GM12892 (cell line): ENCODE measurements around the gene OR5AK2. TPM values are rescaled to one million over a fixed set of nuclear protein-coding genes. Genes with fewer than 3 reads are reported as not detected.
"Not testable (repeated sequence)": the region's sequence is repeated elsewhere in the genome, so short reads cannot be mapped to it uniquely, and the experiment has no call there.

Experiments used
- DNase-seq: peaks from one replicate; pipeline ENCODE4 v3.0.0; 2011; ENCODE audit not compliant: insufficient read length
- FAIRE-seq: peaks from 2 replicates; lab custom pipeline; 2011; peaks lifted over from hg19 to GRCh38; lab: Jason Lieb, UNC
- POLR2A ChIP-seq: IDR thresholded peaks from 2 replicates; pipeline ENCODE4 v1.6.1; 2011; ENCODE audit warnings: low read depth, low read length, control low read depth
- POLR2AphosphoS5 ChIP-seq: IDR thresholded peaks from 2 replicates; pipeline ENCODE4 v1.6.1; 2011; ENCODE audit warnings: low read depth, low read length, control low read depth
- TAF1 ChIP-seq: IDR thresholded peaks from 2 replicates; pipeline ENCODE4 v1.6.1; 2011; ENCODE audit warnings: low read depth, mild to moderate bottlenecking, control low read depth, low read length, borderline replicate concordance
- polyA plus RNA-seq: library from polyadenylated mRNA; unstranded; fragments of >200 nt; gene quantifications from one replicate; pipeline ENCODE4 v1.2.1, GENCODE V29; 2012; ENCODE audit warnings: missing spikeins, inconsistent platforms; ENCODE audit not compliant: missing spikeins

Gene OR5AK2, protein sequence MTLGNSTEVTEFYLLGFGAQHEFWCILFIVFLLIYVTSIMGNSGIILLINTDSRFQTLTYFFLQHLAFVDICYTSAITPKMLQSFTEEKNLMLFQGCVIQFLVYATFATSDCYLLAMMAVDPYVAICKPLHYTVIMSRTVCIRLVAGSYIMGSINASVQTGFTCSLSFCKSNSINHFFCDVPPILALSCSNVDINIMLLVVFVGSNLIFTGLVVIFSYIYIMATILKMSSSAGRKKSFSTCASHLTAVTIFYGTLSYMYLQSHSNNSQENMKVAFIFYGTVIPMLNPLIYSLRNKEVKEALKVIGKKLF
- not detected for polyA plus RNA-seq

DNA sequence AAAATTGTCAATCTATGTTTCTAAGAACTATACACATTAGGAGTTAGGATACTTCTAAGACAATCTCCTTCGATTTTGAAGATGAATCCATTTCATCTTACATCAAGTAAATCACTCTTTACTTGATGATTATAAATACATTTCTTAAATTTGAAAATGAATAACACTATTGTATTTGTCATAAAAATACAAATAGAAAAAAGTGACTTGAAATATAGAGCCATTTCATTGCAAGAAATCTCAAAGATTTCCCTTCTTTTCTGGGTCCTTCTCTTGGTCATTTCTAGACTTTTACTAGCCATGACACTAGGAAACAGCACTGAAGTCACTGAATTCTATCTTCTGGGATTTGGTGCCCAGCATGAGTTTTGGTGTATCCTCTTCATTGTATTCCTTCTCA lies at the start of gene OR5AK2:
TSS of gene OR5AK2 (plus strand) at position 301 of the 400 bp plus-strand sequence. CDS start at position 301, 0 bp downstream.
- no peak for DNase-seq
- FAIRE-seq, result no peak
- no peak for TF ChIP-seq POLR2A
- TF ChIP-seq TAF1, result no peak

DNA sequence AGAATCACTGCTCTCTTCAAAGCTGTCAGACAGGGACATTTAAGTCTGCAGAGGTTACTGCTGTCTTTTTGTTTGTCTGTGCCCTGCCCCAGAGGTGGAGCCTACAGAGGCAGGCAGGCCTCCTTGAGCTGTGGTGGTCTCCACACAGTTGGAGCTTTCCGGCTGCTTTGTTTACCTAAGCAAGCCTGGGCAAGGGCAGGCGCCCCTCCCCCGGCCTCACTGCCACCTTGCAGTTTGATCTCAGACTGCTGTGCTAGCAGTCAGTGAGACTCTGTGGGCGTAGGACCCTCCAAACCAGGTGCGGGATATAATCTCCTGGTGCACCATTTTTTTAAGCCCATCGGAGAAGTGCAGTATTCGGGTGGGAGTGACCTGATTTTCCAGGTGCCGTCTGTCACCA lies 43.2 kb upstream of the OR5AK2 start:
- not testable (repeated sequence) for DNase-seq, FAIRE-seq

DNA sequence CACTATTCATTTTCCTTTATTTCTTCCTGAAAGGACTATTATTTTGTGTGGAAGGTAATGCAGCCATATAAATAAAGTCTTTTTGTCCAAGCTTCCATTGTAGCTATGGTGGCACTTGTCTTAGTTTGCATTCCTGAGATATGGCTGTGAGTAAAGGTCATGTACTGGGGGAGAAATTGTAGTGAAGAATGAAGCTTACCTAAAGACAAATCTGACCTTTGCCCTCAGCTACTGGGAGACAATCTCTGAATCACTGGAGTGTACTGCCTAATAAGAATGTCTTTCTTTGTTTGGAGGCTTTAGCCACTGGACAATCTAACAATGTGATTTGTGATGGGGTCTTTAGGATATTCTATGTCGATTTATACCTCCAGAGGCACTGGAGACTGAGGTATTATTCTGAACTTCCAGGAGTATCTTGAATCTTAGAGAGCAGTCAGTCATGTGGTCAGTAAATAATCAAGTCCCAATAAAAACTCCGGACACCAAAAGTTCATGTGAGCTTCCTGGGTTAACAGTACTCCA lies 39.7 kb upstream of the OR5AK2 start:
- TF ChIP-seq POLR2AphosphoS5, result no peak
- no peak for FAIRE-seq
- DNase-seq, result no peak

DNA sequence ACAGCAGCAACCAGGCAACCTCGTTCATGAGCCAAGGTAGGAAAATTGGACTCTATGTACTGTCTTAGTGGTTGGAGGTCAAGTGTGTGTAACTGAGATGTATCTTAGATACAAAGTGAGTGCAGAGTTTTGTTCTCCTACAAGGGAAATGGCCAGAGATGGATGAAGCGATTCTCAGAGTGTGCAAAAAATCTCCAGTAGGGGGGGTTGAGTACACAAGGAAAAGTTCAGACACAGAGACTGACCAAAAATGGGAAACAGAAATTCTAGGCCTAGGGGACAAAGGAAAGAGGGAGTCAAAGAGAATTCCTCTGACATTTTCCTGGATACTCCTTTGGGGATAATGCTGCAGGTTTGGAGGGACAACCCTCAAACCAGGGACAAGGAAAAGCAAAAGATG lies 38.2 kb upstream of the OR5AK2 start:
- DNase-seq, result no peak
- no peak for FAIRE-seq
- no peak for TF ChIP-seq POLR2A

DNA sequence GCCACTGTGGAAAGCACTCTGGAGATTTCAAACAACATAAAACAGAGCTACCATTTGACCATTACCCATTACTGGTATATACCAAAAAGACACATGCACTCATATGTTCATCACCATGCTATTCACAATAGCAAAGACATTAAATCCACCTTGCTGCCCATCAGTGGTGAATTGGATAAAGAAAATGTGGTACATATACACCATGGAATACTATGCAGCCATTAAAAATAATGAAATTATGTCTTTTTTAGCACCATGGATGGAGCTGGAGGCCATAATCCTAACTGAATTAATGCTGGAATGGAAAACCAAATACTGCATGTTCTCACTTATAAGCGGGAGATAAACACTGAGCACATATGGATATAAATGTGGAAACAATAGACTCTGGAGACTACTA lies 34.8 kb upstream of the OR5AK2 start:
- DNase-seq, FAIRE-seq: not testable (repeated sequence)

DNA sequence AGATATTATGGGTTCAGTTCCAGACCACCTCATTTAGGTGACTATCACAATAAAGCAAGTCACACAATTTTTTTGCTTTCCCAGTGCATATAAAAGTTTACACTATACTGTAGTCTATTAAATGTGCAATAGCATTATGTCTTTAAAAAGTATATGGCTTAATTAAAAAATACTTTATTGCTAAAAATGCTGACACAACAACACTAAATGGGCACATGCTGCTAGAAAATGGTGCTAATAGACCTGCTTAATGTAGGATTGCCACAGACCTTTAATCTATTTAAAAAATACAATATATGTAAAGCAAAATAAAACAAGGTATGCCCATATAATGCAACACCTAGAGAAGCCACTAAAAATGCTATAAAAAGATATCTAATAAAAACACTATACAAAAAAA lies 27.1 kb upstream of the OR5AK2 start:
- DNase-seq, result no peak
- no peak for FAIRE-seq
- no peak for TF ChIP-seq POLR2AphosphoS5
- TF ChIP-seq POLR2A, result no peak
- TF ChIP-seq TAF1, result no peak

DNA sequence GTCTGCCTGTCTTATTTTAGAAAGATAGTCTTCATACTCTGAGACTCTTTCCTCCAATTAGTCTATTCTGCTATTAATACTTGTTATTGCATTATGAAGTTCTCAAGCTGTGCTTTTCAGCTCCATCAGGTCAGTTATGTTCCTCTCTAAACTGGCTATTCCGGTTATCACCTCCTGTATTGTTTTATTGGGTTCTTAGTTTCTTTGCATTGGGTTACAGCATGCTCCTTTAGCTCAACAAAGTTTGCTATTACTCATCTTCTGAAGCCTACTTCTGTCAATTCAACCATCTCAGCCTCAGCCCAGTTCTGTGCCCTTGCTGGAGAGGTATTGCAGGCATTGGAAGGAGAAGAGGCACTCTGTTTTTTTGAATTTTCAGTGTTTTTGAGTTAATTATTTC lies 21.0 kb upstream of the OR5AK2 start:
- no peak for DNase-seq
- no peak for FAIRE-seq
- no peak for TF ChIP-seq POLR2A

DNA sequence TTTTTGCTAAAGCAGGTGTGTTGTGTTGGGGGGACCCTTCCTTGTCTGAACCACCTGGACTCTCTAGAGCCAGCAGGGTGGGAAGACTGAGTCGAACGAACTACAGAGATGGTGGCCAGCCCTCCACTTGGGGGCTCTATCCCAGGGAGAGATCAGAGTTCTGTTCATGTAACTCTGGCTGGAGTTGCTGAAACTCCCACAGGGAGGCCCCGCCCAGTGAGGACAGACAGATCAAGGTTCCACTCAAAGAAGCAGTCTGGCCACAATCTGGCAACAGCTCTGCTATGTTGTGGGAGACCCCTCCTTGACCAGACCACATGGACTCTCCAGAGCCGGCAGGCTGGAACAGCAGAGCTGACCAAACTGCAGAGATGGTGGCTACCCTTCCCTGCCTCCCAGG lies 20.2 kb upstream of the OR5AK2 start:
- no peak for DNase-seq
- no peak for FAIRE-seq
- TF ChIP-seq POLR2AphosphoS5, result no peak
- no peak for TF ChIP-seq TAF1
- no peak for TF ChIP-seq POLR2A

DNA sequence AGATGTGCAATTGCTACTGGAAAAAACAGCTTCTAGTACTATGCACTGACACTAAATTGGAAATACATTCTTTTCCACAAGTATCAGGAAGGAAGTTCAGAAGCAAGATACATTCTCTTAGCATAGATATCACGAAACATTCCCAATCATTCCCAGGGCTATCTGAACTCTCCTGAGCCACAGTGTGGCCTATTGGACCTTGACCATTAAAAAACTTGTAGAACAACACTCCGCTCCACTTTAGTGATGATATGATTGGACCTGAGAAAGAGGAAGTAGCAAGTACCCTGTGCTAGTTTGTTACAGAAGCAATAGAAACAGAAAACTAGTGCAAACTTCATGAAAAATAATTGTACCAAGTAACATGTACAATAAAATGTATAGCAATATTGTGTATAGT lies 11.4 kb upstream of the OR5AK2 start:
- TF ChIP-seq POLR2A (no peak), TAF1 (no peak), POLR2AphosphoS5 (no peak)
- FAIRE-seq (no peak), DNase-seq (no peak)

DNA sequence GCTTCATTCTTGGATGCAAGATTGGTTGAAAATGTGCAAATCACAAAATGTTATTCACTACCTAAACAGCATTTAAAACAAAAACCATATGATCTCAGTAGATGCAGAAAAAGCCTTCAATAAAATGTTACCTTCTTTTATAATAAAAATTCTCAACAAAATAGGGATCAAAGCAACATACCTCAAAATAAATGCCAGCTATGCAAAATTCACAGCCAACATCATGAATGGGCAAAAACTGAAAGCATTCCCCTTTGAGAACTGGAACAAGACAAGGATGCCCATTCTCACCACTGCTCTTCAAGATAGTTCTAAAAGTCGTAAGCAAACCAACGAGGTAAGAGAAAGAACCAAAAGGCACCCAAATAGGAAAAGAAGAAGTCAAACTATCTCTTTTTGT lies 2.0 kb downstream of the OR5AK2 start:
- no peak for TF ChIP-seq POLR2AphosphoS5
- FAIRE-seq, result no peak
- DNase-seq, result no peak

DNA sequence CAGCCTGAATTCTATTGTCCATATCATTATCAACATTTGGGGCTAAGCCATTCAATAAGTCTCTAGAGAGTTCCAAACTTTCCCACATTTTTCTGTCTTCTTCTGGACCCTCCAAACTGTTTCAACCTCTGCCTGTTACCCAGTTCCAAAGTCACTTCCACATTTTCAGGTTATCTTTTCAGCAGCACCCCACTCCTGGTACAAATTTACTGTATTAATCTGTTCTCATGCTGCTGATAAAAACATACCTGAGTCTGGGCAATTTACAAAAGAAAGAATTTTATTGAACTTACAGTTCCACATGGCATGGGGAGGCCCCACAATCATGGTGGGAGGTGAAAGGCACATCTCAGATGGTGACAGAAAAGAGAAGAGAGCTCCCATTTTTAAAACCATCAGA lies 5.8 kb downstream of the OR5AK2 start:
- DNase-seq (no peak), FAIRE-seq (no peak)
- TF ChIP-seq TAF1, result no peak
- TF ChIP-seq POLR2AphosphoS5, result no peak
- no peak for TF ChIP-seq POLR2A

DNA sequence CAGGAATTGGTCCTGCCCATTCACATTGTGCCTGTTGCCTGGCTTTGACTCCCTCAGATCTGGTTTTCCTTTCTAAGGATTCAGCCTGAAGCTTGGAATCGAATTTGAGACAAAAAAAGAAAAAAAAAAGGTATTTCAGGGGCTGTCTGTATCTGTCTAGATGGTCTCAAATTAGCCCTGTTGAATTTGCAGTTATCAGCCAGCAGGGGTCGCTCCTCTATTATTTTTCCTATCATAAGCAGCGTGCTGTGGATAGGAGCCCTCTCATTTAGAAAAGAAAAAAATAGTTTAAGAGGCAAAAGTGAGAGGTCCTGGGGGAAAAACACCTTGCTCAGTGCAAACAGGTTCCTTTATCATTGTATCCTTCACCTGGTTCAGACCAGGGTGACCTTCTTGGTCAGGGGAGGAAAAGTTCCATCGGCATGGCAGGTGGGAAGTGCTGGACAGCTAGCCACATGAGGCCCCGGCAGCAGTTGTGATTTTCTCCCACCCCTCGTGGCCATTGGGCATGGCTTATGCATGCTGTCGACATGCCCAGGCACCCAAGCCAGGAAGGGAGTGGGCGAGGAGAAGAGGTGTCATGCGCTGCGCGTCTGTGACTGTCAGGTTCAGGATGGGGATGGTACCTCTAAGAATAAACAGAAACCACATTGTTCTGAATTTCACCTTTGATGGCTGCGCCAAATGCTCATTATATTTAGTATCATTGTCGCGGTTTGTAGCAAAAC lies 13.1 kb downstream of the OR5AK2 start:
- FAIRE-seq (no peak), DNase-seq (no peak)
- TF ChIP-seq POLR2A, result no peak
- no peak for TF ChIP-seq TAF1
- no peak for TF ChIP-seq POLR2AphosphoS5

DNA sequence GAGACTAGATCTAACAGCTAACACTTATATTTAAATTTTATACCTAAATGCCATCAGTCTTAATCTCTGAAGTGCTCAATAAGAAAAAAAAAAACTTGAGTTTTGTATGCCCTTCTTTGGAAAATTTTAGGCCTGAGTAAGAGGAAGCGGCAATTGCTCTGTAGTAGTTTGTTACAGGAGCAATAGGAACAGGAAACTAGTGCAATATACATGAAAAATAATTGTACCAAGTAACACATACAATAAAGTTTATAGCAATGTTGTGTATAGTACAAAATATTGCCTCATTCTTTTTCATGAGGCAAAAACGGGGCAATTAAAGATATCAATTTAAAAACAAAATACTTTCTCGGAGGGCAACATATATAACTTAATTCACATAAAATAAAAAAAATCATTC lies 19.7 kb downstream of the OR5AK2 start:
- TF ChIP-seq POLR2AphosphoS5 (no peak), TAF1 (no peak), POLR2A (no peak)
- DNase-seq, result no peak
- FAIRE-seq, result no peak

DNA sequence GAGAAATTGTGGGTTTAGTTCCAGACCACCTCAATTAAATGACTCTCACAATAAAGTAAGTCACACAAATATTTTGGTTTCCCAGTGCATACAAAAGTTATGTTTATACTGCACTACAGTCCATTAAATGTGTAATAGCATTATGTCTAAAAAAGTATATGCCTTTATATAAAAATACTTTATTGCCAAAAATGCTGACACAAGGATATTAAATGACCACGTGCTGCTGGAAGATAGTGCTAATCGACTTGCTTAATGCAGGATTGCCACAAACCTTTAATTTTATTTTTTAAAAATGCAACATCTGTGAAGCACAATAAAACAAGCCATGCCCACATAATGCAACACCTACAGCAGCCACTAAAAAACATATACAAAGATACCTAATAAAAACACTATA lies 27.0 kb downstream of the OR5AK2 start:
- TF ChIP-seq POLR2A (no peak), TAF1 (no peak), POLR2AphosphoS5 (no peak)
- DNase-seq, result no peak
- no peak for FAIRE-seq
